Adrenal gland (tissue), 5 donors: ENCODE measurements around the gene ABCD2.

Source experiments
- POLR2A ChIP-seq, 2 donors: fragments of 450-650 bp; IDR thresholded peaks; one replicate each; pipeline ENCODE4 v1.6.1; 2017; ENCODE audit warnings: antibody characterized with exemption in 2 of 2, mild to moderate bottlenecking in 2 of 2, moderate library complexity in 1 of 2
- TF ChIP-seq, protein P1 (sequence below), 6 experiments: fragments of 450-650 bp in 4 of 6; fragments of 200-600 bp in 2 of 6; sonication (generic) in 1 of 6; IDR thresholded peaks; 1 replicate in 5 of 6; 2 replicates in 1 of 6; pipeline versions ENCODE4 v1.5.1 to v1.8.0; 2016 to 2021; ENCODE audit warnings: antibody characterized with exemption in 6 of 6, mild to moderate bottlenecking in 2 of 6, moderate library complexity in 1 of 6
- donor health status: DM: no; HTN: no; CAD: no.

DNA sequence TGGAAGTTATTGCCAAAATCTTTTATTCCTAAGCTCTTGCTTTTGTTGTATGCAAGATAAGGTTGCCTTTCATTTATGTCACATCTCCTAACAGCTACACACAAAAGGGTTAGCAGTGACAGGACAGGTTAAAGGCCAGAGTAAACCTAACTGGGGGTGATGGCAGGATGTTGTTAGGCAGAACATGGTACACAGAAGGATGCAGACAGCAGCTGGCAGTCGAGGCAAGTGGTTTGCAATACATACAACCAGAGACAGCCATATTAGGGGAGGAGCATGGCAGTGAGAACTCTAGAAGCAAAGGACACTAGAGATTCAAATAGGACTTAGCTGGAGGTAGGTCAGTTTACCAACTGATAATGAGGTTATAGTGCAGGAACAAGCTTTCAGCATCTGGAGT, 2.7 kb upstream of the ABCD2 start:
- no peak for TF ChIP-seq POLR2A (IDR thresholded peaks at IDR 0.05)
- TF ChIP-seq, protein P1, sequence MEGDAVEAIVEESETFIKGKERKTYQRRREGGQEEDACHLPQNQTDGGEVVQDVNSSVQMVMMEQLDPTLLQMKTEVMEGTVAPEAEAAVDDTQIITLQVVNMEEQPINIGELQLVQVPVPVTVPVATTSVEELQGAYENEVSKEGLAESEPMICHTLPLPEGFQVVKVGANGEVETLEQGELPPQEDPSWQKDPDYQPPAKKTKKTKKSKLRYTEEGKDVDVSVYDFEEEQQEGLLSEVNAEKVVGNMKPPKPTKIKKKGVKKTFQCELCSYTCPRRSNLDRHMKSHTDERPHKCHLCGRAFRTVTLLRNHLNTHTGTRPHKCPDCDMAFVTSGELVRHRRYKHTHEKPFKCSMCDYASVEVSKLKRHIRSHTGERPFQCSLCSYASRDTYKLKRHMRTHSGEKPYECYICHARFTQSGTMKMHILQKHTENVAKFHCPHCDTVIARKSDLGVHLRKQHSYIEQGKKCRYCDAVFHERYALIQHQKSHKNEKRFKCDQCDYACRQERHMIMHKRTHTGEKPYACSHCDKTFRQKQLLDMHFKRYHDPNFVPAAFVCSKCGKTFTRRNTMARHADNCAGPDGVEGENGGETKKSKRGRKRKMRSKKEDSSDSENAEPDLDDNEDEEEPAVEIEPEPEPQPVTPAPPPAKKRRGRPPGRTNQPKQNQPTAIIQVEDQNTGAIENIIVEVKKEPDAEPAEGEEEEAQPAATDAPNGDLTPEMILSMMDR (IDR thresholded peaks at IDR 0.05), result no peak
